Effector memory CD4-positive, alpha-beta T cell (primary cell): ENCODE data around the gene IFT43.
A peak's percentile ranks its signal among the peaks of the same experiment; 100 is the strongest.

Source experiments
- DNase-seq, 3 donors: peaks; one replicate each; pipeline ENCODE4 v3.0.0-alpha.2; 2020
- H3K27ac ChIP-seq: 2 replicates; pipeline ENCODE4 v1.7.0; 2013; ENCODE audit warnings: mild to moderate bottlenecking, low read length, moderate library complexity; ENCODE audit not compliant: insufficient read depth, poor library complexity, severe bottlenecking
- H3K27me3 ChIP-seq: replicated peaks from 2 replicates; pipeline ENCODE4 v1.7.0; 2013; ENCODE audit warnings: mild to moderate bottlenecking, low read length; ENCODE audit not compliant: insufficient read depth, control insufficient read depth, poor library complexity, severe bottlenecking
- H3K36me3 ChIP-seq: 2 replicates; pipeline ENCODE4 v1.7.0; 2013; ENCODE audit warnings: mild to moderate bottlenecking, low read length, moderate library complexity; ENCODE audit not compliant: control insufficient read depth, insufficient read depth
- H3K4me1 ChIP-seq: 2 replicates; pipeline ENCODE4 v1.7.0; 2013; ENCODE audit warnings: low read length, mild to moderate bottlenecking; ENCODE audit not compliant: control insufficient read depth, insufficient read depth, poor library complexity, severe bottlenecking
- H3K4me3 ChIP-seq: 2 replicates; pipeline ENCODE4 v1.7.0; 2013; ENCODE audit warnings: low read length, low read depth, mild to moderate bottlenecking; ENCODE audit not compliant: insufficient read depth, poor library complexity, severe bottlenecking
- H3K9me3 ChIP-seq: 2 replicates; pipeline ENCODE4 v1.7.0; 2013; ENCODE audit warnings: mild to moderate bottlenecking, low read length, moderate library complexity; ENCODE audit not compliant: control insufficient read depth
- total RNA-seq, 3 donors: gene quantifications; one replicate each; lab custom pipeline; 2026; lab: John Stamatoyannopoulos, UW

Gene IFT43
- 5.6 to 7.5 (median 5.9) reads per million in 3 donors for total RNA-seq

DNA sequence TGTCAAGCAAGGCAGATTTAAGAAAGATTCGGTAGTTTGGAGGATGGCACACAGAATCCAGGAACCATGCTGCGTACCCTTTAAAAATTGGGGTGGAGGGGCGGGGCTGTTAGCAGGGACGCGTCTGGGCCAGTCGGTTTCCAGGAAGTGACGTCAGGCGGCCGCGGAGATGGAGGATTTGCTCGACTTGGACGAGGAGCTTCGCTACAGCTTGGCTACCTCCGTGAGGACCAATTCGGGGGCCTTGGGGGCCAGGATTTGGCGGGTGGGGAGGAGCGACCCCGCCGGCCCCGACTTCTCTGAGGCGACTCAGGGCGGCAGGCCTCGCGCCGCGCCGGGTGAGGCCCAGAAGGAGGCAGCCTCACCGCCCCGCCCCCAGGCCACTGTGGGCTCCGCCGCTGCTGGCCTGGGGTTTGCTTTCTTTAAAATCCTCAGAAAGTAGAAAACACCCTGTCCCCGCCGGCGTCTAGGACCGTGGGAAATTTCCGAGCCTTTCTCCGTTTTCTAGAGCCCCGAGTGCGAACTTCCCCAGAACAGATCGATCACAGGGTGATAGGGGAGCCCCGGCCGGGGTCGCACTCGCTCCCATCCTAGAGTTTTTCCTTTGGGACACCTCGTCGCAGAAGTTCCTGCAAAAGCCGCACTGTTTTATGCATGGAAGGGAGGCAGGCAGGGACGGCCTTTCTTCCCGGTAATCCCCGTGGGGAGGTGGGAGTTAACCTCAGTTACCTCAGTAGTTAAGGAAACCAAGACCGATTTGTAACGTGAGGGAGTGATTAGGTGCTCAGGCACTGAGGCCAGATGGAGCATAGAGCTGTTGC, at the start of gene IFT43:
TSS of gene IFT43 (plus strand) at position 146 of the 821 bp plus-strand sequence. CDS start at position 170, 24 bp downstream.
- no peaks in the 10 kb centered on the region for H3K36me3 ChIP-seq
- H3K4me1 ChIP-seq: peaks cover 11% of the 10 kb centered on the region
- no peaks in the 10 kb centered on the region for H3K9me3 ChIP-seq
- DNase-seq: peak; percentile 82 to 89 (median 82)
- peak within 1 kb of the TSS; percentile 80 for H3K4me3 ChIP-seq
- peak within 1 kb of the TSS; percentile 77 for H3K27ac ChIP-seq
- no peaks in the 10 kb centered on the region for H3K27me3 ChIP-seq

DNA sequence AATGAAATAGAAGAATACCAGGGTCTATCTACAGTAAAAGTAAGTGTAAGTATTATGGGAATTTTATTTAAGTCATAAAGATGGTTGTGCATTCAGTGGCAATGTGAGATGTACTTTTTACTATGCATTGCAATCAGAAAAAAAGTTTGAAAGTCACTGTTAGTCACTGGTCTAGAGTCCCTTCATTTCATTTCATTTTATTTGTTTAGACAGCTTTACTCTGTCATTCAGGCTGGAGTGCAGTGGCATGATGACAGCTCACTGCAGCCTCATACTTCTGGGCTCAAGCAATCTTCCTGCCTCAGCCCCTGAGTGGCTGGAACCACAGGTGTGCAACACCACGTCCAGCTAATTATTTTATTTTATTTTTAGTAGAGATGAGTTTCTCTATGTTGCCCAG, 46.4 kb upstream of the IFT43 start:
- H3K27me3 ChIP-seq: no peaks in the 10 kb centered on the region
- H3K36me3 ChIP-seq: no peaks in the 10 kb centered on the region
- no peak overlapping the region for H3K4me3 ChIP-seq
- no peaks in the 10 kb centered on the region for H3K4me1 ChIP-seq
- no peak overlapping the region for H3K27ac ChIP-seq
- H3K9me3 ChIP-seq: no peaks in the 10 kb centered on the region
- DNase-seq: no peak

DNA sequence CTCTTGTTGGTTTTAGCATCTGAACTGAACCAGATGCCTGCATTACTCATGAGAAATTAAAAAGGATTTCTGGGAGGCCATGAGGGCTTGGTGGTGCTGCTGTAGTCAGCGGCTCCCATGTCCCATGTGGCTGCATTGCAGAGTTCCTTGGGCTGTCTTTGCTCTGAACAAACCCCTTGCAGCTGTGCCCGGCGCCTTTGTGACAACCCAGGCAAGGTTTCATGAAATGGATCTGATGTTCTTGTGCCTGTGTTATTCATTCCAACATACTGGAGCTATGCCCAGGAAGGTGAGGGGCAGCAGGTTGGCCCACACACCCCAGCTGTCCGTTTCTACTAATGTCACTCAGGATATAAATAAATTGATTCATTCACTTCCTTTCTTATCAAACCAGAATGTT, 44.5 kb upstream of the IFT43 start:
- Histone ChIP-seq H3K36me3 (no peaks in the 10 kb centered on the region), H3K4me1 (no peaks in the 10 kb centered on the region), H3K27me3 (no peaks in the 10 kb centered on the region), H3K27ac (no peak overlapping the region), H3K4me3 (no peak overlapping the region), H3K9me3 (no peaks in the 10 kb centered on the region)
- DNase-seq: no peak

DNA sequence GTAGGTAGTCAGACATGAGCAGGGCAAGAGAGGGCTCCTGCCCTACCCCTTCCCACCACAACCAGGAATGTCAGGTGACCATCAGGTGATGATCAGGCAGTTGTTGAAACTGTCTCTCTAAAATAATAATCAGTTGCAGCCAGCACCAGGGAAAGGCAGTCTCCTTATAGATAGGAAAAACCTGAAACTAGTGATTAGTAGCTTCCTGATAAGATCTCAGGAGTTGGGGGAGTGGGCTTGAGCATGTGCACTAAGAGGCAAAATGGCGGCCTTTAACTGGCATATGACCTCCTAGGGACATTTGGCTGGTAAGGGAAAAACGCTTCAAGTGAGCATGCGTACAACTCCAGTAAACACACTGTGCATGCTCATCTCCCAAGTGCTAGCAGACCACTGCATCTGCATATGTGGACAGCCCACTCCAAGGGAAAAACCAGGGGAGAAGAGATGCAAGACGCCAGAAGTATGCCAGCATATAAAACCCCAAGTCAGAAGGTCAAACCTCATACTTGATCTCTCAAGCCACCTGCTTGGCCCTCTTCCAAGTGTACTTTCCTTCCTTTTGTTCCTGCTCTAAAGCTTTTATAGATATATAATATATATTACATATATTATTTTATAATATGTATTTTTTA, 40.8 kb upstream of the IFT43 start:
- DNase-seq: no peak
- H3K36me3 ChIP-seq: no peaks in the 10 kb centered on the region
- no peak overlapping the region for H3K4me3 ChIP-seq

DNA sequence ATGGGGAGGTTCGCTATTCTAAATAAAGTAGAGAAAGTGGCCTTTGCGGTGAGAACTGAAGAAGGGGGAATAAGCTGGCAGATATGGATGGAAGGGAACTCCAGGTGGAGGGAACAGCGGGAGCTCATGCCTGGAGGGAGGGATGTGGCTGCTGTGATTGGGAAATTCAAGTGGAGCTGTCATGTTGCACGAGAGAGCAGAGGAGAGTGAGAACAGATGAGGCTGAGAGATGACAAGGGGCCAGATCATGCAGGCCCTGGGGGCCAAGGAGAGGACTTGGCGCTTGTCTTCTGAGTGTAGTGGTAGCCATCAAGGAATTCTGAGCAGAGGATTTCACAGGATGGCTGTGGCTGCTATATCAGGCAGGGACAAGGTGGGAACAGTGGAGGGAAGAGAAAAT, 38.8 kb upstream of the IFT43 start:
- Histone ChIP-seq H3K9me3 (no peaks in the 10 kb centered on the region), H3K4me1 (no peaks in the 10 kb centered on the region), H3K36me3 (no peaks in the 10 kb centered on the region), H3K27me3 (no peaks in the 10 kb centered on the region), H3K4me3 (no peak overlapping the region), H3K27ac (no peak overlapping the region)
- no peak for DNase-seq

More for the DNA sequence above, 40.8 kb upstream of the IFT43 start:
- H3K9me3 ChIP-seq: no peaks in the 10 kb centered on the region
- no peaks in the 10 kb centered on the region for H3K4me1 ChIP-seq
- H3K27ac ChIP-seq: no peak overlapping the region
- no peaks in the 10 kb centered on the region for H3K27me3 ChIP-seq

DNA sequence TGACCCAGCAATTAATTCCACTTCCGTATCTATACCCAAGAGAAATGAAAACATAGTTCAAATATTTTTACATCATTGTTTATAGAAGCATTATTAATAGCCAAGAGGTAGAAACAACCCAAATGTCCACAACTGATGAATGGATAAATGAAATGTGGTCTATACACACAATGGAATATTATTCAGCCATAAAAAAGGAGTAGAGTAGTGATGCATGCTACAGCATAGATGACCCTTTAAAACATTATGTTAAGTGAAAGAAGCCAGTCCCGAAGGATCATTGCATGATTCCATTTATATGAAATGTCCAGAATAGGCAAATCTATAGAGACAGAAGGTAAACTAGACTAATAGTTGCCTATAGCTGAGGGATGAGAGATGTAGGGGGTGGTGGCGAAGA, 33.1 kb upstream of the IFT43 start:
- H3K36me3 ChIP-seq: no peaks in the 10 kb centered on the region

DNA sequence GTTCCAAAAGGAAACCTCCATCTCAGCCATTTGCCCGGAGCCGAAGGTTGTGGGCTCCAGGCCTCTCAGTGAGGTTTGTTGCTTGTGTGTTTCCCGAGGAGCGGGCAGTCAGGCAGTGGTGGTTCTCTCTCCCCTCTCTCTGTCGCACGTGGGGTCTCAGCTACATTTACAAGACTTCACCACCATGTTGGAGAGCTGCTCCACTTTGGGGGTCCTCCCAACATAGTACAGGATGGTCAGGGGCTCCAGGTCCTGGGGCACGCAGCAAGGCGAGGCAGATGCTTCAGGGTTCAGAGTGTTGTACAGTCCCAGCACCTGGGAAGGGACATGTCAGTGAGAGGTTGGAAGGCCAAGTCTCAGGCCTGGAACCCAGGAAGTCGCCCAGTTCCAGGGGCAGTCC, 26.5 kb upstream of the IFT43 start:
- Histone ChIP-seq H3K27ac (no peak overlapping the region), H3K9me3 (no peaks in the 10 kb centered on the region), H3K36me3 (no peaks in the 10 kb centered on the region), H3K4me3 (no peak overlapping the region), H3K4me1 (no peaks in the 10 kb centered on the region), H3K27me3 (no peaks in the 10 kb centered on the region)
- no peak for DNase-seq

More for the DNA sequence above, 33.1 kb upstream of the IFT43 start:
- Histone ChIP-seq H3K4me1 (no peaks in the 10 kb centered on the region), H3K27me3 (no peaks in the 10 kb centered on the region), H3K27ac (no peak overlapping the region), H3K9me3 (no peaks in the 10 kb centered on the region), H3K4me3 (no peak overlapping the region)
- DNase-seq: no peak

DNA sequence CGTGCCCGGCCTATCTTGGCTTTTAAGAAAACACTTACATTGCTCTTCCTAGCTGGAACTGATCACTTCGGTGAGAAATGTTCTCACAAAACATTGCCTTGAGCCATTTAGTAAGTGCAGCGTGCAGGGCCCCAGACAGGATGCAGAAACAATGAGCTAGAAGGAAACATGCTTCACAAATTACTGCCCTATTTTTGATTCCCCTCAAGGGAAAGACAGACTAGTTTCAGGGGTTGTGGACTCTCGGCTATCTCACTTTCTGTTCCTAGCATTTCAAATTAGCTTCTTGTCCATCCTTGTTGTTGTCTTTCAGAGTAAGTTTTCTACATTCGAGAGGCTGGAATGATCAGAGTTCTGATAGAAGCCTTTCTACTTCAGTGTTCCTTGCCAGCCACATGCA, 25.3 kb upstream of the IFT43 start:
- DNase-seq: no peak
- Histone ChIP-seq H3K9me3 (no peaks in the 10 kb centered on the region), H3K4me1 (no peaks in the 10 kb centered on the region), H3K4me3 (no peak overlapping the region), H3K27me3 (no peaks in the 10 kb centered on the region), H3K36me3 (no peaks in the 10 kb centered on the region), H3K27ac (no peak overlapping the region)

DNA sequence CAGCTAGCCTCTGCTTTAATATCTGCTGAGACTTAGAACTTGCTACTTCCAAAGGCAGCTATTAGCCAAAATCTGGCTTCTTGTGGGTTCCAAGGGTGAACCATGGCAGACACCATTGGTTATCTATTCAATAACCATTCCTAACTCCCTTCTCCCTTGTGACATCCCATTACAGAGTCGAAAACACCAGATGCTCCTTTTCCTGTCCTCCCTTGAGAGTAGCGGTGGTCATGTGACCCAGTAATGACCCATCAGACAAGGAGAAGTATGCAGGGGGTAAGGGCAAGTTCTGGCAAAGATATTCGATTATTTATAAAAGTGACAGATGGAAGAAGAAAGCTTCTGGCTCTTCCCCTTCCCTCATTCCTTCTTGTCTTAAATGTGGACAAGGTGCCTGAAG, 23.9 kb upstream of the IFT43 start:
- no peaks in the 10 kb centered on the region for H3K27me3 ChIP-seq
- H3K36me3 ChIP-seq: no peaks in the 10 kb centered on the region
- H3K9me3 ChIP-seq: no peaks in the 10 kb centered on the region
- H3K4me1 ChIP-seq: no peaks in the 10 kb centered on the region
- H3K27ac ChIP-seq: no peak overlapping the region
- DNase-seq: no peak
- no peak overlapping the region for H3K4me3 ChIP-seq

DNA sequence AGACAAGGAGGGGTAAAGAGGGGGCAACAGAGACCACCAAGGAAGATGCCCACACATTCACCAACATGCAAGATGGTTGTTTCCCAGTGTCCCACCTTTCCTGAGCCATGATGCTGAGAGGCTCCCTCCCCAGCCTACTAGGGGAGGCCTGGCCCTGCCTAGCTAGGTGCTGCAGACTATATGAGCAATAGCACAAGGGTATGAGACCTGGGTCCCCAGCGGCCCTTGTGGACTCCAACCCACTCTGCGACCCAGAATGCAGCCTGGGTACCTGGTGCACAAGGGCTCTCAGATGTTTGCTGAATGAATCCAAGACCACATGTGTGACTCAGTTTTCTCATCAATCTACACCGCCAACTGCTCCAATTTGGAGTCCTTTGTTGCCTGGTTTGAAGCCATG, 17.7 kb upstream of the IFT43 start:
- Histone ChIP-seq H3K36me3 (no peaks in the 10 kb centered on the region), H3K27ac (no peak overlapping the region), H3K27me3 (no peaks in the 10 kb centered on the region), H3K9me3 (no peaks in the 10 kb centered on the region), H3K4me3 (no peak overlapping the region), H3K4me1 (no peaks in the 10 kb centered on the region)
- DNase-seq: no peak
